Measurements from ENCODE around the gene PHTF1.
A peak's percentile ranks its signal among the peaks of the same experiment; 100 is the strongest.
"Not testable (repeated sequence)": the region's sequence is repeated elsewhere in the genome, so short reads cannot be mapped to it uniquely, and the experiment has no call there.

The PHTF1 gene

DNA sequence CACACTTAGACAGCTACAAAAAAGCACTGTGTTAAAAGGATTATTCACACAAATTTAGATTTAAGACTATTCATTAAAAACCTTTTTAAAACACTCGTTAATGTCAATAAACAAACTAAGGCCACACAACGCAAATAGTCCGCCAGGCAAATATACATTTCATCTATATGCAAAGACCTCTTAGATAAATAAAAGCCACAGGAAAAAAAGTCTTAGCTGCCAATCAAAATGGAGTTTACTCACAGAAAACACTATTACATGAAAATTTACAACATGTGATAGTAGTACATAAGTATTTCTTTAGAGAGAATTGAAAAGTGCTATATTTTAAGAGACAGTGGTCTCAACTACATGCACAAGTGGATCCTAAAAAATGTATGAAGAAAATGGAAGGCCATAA lies 2.7 kb upstream of the PHTF1 start:
- no peaks in the 10 kb centered on the region for H3K9me3 Mint-ChIP-seq
- H3K36me3 Mint-ChIP-seq (ENCODE audit: low read depth), result peaks cover 32% of the 10 kb centered on the region
- no peaks in the 10 kb centered on the region for H3K27me3 Mint-ChIP-seq (ENCODE audit: low read depth)
- TF ChIP-seq, protein P1, sequence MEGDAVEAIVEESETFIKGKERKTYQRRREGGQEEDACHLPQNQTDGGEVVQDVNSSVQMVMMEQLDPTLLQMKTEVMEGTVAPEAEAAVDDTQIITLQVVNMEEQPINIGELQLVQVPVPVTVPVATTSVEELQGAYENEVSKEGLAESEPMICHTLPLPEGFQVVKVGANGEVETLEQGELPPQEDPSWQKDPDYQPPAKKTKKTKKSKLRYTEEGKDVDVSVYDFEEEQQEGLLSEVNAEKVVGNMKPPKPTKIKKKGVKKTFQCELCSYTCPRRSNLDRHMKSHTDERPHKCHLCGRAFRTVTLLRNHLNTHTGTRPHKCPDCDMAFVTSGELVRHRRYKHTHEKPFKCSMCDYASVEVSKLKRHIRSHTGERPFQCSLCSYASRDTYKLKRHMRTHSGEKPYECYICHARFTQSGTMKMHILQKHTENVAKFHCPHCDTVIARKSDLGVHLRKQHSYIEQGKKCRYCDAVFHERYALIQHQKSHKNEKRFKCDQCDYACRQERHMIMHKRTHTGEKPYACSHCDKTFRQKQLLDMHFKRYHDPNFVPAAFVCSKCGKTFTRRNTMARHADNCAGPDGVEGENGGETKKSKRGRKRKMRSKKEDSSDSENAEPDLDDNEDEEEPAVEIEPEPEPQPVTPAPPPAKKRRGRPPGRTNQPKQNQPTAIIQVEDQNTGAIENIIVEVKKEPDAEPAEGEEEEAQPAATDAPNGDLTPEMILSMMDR (IDR thresholded peaks at IDR 0.05; ENCODE audit: unreplicated experiment in 3 of 3), result no peak
- peak overlapping the region in 2 of 3 experiments; percentile 56 to 74 for H3K4me3 Mint-ChIP-seq
- peaks cover 30% of the 10 kb centered on the region for H3K4me1 Mint-ChIP-seq
- H3K27ac Mint-ChIP-seq, result peak overlapping the region in 1 of 3 experiments; percentile 45

DNA sequence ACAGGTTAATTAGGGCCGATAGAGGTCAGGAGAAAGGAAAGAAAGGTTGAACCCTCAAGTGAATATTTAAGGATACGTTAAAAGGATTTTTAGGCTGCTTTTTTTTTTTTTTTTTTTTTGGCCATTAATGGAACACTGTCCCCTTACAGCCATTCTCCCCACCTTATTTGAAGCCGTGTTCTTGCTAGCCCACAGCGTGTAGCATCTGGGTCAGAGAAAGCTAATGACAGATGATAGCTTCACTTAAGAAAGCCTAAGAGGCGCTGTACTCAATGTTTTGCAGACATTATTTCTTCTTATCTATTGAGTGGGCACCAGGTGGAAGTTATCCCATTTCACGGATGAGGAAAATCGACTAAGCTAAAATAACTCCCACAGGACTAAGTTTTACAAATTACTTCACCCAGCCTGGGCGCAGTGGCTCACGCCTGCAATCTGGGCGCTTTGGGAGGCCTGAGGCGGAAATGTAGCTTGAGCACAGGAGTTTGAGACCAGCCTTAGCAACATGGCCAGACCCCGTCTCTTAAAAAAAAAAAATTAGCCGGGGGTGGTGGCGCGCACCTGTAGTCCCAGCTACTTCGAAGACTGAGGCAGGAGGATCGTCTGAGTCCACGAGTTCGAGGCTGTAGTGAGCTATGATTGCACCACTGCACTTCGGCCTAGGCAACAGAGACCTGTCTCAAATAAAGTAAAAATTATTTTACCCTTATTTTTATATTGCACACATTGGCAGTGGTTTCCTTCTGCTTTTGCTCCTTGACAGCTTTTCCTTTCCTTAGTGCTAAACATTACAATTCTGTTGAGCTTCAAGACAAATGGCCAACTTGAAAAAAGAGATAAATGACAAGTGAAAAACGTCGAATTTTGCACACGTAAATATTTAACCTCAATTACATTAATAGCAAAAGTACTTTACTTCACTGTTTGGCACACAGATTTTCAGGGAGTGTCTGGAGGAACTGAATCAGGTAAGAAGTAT lies 1.1 kb upstream of the PHTF1 start:
- peak overlapping the region; percentile 99 to 100 (median 99) for H3K27ac Mint-ChIP-seq
- H3K27me3 Mint-ChIP-seq (ENCODE audit: low read depth), result no peaks in the 10 kb centered on the region
- H3K4me1 Mint-ChIP-seq, result peaks cover 43% of the 10 kb centered on the region
- H3K4me3 Mint-ChIP-seq, result peak overlapping the region; percentile 96 to 100 (median 96)
- H3K9me3 Mint-ChIP-seq, result no peaks in the 10 kb centered on the region
- TF ChIP-seq, protein P1 (IDR thresholded peaks at IDR 0.05; ENCODE audit: unreplicated experiment in 3 of 3), result no peak
- peaks cover 25% of the 10 kb centered on the region for H3K36me3 Mint-ChIP-seq (ENCODE audit: low read depth)

DNA sequence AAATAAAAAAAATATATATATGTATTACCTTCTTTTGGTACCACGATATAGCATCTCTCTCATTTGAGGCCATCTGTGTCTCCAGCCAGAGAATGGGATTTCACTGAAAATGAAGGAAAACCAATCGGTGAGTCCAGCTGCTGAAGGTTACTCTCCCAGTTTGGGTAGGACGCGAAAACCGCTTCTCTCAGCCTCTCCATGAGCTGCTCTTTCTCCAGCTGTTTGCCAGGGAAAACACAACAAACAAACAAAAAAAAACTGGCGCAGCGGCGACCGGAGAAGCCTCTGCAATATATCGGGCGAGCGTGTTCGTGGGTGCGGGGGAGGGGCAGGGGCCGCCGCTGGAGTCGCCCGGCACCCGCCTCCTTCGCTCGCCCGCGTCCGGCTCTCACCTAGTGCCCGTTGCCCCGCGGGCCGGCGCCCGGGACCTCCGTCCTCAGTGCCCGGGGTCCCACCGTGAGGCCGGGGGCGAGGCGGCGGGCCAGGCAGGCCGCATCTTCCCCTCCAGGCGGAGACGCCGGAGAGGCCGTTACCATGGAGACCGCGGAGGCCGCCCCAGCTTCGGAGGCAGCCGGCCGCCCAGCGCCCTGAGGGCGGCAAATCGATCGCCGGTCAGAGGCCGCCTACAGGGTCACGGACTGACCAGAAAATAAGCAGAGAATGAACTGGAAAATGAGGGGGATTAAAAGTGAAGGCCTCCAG lies 504 bp downstream of the PHTF1 start:
- Mint-ChIP-seq H3K36me3 (ENCODE audit: low read depth) (peaks cover 22% of the 10 kb centered on the region), H3K4me1 (peaks cover 39% of the 10 kb centered on the region), H3K9me3 (no peaks in the 10 kb centered on the region), H3K4me3 (peak overlapping the region; percentile 96 to 100 (median 96)), H3K27me3 (ENCODE audit: low read depth) (no peaks in the 10 kb centered on the region), H3K27ac (peak overlapping the region; percentile 94 to 100 (median 99))
- TF ChIP-seq, protein P1 (IDR thresholded peaks at IDR 0.05; ENCODE audit: unreplicated experiment in 3 of 3), result no peak

DNA sequence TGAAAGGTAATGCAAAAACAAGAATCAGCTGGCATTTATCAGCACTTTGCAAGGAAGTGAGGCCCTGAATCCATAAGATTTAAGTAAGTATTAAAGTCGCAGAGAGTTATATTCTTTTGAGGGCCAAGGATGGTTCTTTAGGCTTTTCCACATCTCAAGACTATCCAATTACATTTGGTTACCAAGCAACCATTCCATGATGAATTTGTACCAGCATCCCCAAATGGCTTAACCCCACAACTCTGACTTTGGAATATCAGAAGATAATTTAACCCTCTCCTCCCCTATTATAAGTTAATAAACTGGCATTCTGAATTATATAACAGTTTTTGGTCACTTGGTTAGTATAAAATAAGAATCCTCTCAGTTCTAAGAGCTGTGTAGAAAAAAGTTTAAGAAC lies 2.8 kb downstream of the PHTF1 start:
- H3K9me3 Mint-ChIP-seq, result no peaks in the 10 kb centered on the region
- H3K27me3 Mint-ChIP-seq (ENCODE audit: low read depth), result no peaks in the 10 kb centered on the region
- TF ChIP-seq, protein P1 (IDR thresholded peaks at IDR 0.05; ENCODE audit: unreplicated experiment in 3 of 3), result no peak

DNA sequence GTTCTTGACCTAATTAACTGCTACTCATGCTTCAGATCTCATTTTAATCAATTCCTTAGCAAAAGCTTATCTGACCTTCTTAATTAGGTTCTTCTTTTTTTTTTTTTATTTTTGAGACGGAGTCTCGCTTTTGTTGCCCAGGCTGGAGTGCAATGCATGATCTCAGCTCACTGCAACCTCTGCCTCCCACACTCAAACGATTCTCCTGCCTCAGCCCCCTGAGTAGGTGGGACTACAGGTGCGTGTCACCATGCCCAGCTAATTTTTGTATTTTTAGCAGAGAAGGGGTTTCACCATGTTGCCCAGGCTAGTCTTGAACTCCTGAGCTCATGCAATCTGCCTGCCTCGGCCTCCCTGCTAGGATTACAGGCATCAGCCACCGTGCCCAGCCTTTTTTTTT lies 6.0 kb downstream of the PHTF1 start:
- H3K4me1 Mint-ChIP-seq, result peaks cover 23% of the 10 kb centered on the region
- H3K9me3 Mint-ChIP-seq, H3K4me3 Mint-ChIP-seq: not testable (repeated sequence)

More for the DNA sequence above, 2.8 kb downstream of the PHTF1 start:
- Mint-ChIP-seq H3K4me1 (peaks cover 30% of the 10 kb centered on the region), H3K4me3 (peak overlapping the region; percentile 63 to 98 (median 96)), H3K27ac (peak overlapping the region in 1 of 3 experiments; percentile 27), H3K36me3 (ENCODE audit: low read depth) (peaks cover 27% of the 10 kb centered on the region)

DNA sequence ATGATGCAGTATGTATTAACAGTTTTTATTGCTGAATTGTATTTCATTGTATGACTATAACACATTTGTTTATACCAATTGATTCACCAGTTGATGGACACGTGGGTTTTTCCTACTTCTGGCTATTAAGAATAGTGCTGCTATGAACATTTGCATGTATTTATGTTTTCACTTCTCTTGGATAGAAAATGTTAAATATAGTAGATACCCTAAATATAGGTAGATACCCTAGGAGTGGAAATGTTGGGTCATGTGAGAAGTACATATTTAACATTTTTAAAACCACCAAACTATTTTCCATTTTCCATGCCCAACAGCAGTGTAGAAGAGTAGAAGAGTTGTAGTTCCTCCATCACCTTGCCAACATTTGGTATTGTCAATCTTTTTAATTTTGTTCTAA lies 7.8 kb downstream of the PHTF1 start:
- Mint-ChIP-seq H3K4me3 (no peak overlapping the region), H3K9me3 (no peaks in the 10 kb centered on the region), H3K4me1 (peaks cover 19% of the 10 kb centered on the region), H3K27me3 (ENCODE audit: low read depth) (no peaks in the 10 kb centered on the region), H3K36me3 (ENCODE audit: low read depth) (peaks cover 57% of the 10 kb centered on the region), H3K27ac (no peak overlapping the region)
- TF ChIP-seq, protein P1 (IDR thresholded peaks at IDR 0.05; ENCODE audit: unreplicated experiment in 3 of 3), result no peak

More for the DNA sequence above, 6.0 kb downstream of the PHTF1 start:
- not testable (repeated sequence) for H3K27me3 Mint-ChIP-seq (ENCODE audit: low read depth); H3K27ac Mint-ChIP-seq
- H3K36me3 Mint-ChIP-seq (ENCODE audit: low read depth), result peaks cover 41% of the 10 kb centered on the region

Data from nephron (organoid).